ENCODE results near the gene C19orf25.

Gene C19orf25

GRCh38 chr19:1449467-1450442, 29.3 kb downstream of the C19orf25 start, which contains the start of gene APC2 (continued):
- TF ChIP-seq PATZ1 (CRISPR knock-in tag; IDR thresholded peaks at IDR 0.05; ENCODE audit: borderline replicate concordance) (no peak; the same call in 1 of the 2 replicates), CSDC2 (CRISPR knock-in tag; IDR thresholded peaks at IDR 0.05) (no peak), ZNF565 (CRISPR knock-in tag; conservative IDR thresholded peaks at IDR 0.05; ENCODE audit: low read depth) (no peak), CREB5 (CRISPR knock-in tag; IDR thresholded peaks at IDR 0.05; ENCODE audit: low read depth) (no peak), ZNF8 (CRISPR knock-in tag; IDR thresholded peaks at IDR 0.05) (no peak), OSR1 (CRISPR knock-in tag; IDR thresholded peaks at IDR 0.05) (no peak)

DNA sequence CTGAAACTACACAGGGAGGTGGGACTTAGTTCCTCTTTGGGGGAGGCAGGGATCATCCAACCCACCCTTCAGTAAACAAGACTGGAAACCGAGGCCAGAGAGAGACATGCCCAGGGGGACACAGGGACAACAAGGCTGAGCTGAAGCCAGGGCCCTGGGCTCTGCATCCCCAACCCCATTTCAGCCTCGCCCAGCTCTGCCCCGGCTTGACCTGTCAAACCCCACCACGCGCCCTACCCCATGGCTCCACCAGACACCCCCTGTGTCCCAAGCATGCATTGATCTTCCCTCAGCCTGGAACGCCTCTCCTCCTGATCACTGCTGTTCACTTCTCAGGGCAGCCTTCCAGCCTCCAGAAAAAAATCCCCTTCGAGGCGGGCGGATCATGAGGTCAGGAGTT, 31.1 kb downstream of the C19orf25 start:
- ATAC-seq: no peak
- no peak for TF ChIP-seq CSRNP3 (CRISPR knock-in tag; IDR thresholded peaks at IDR 0.05)
- no peak for TF ChIP-seq ZNF565 (CRISPR knock-in tag; conservative IDR thresholded peaks at IDR 0.05; ENCODE audit: low read depth)
- TF ChIP-seq CSDC2 (CRISPR knock-in tag; IDR thresholded peaks at IDR 0.05): no peak
- TF ChIP-seq ESRRG (CRISPR knock-in tag; IDR thresholded peaks at IDR 0.05): no peak
- no peak for TF ChIP-seq GLIS3 (CRISPR knock-in tag; IDR thresholded peaks at IDR 0.05)
- TF ChIP-seq ZC3H10 (CRISPR knock-in tag; IDR thresholded peaks at IDR 0.05): no peak
- no peak for TF ChIP-seq BACH2 (CRISPR knock-in tag; IDR thresholded peaks at IDR 0.05; ENCODE audit: borderline replicate concordance)
- no peak for TF ChIP-seq ISL1 (CRISPR knock-in tag; IDR thresholded peaks at IDR 0.05)
- TF ChIP-seq ARNTL (CRISPR knock-in tag; IDR thresholded peaks at IDR 0.05; ENCODE audit: borderline replicate concordance, low read depth): no peak
- TF ChIP-seq ZFP3 (CRISPR knock-in tag; IDR thresholded peaks at IDR 0.05): no peak

GRCh38 chr19:1447504-1447903, 31.5 kb downstream of the C19orf25 start:
- TF ChIP-seq SNAI2 (CRISPR knock-in tag; IDR thresholded peaks at IDR 0.05): no peak
- no peak for TF ChIP-seq ESRRG (CRISPR knock-in tag; IDR thresholded peaks at IDR 0.05)
- no peak for TF ChIP-seq ZC3H10 (CRISPR knock-in tag; IDR thresholded peaks at IDR 0.05)
- no peak for TF ChIP-seq ZNF565 (CRISPR knock-in tag; conservative IDR thresholded peaks at IDR 0.05; ENCODE audit: low read depth)
- no peak for TF ChIP-seq PPARA (CRISPR knock-in tag; IDR thresholded peaks at IDR 0.05; ENCODE audit: borderline replicate concordance)
- TF ChIP-seq ZFP3 (CRISPR knock-in tag; IDR thresholded peaks at IDR 0.05): no peak
- no peak for TF ChIP-seq ZNF70 (CRISPR knock-in tag; IDR thresholded peaks at IDR 0.05)
- no peak for TF ChIP-seq TSHZ2 (CRISPR knock-in tag; IDR thresholded peaks at IDR 0.05)
- no peak for TF ChIP-seq POU6F1 (CRISPR knock-in tag; IDR thresholded peaks at IDR 0.05; ENCODE audit: borderline replicate concordance, low read depth)
- no peak for TF ChIP-seq CSRNP3 (CRISPR knock-in tag; IDR thresholded peaks at IDR 0.05)
- TF ChIP-seq ISL1 (CRISPR knock-in tag; IDR thresholded peaks at IDR 0.05): no peak
- TF ChIP-seq RARB (CRISPR knock-in tag; IDR thresholded peaks at IDR 0.05): no peak
- no peak for TF ChIP-seq GLIS3 (CRISPR knock-in tag; IDR thresholded peaks at IDR 0.05)
- ATAC-seq: no peak

Data from SK-N-SH treated with all-trans-retinoic acid at 6 μM for 48 hours (cell line).